ENCODE data around the gene PAM16.

Gene PAM16

GRCh38 chr16:4298761-4299522 lies 52.2 kb downstream of the PAM16 start:
- DNase-seq (ENCODE audit: low read depth in 2 of 2): no peak

- DNase-seq (ENCODE audit: low read depth in 2 of 2): no peak
These were observed 53.6 kb downstream of the PAM16 start for GRCh38 chr16:4297480-4297879.

GRCh38 chr16:4295581-4295980 lies 55.5 kb downstream of the PAM16 start:
- DNase-seq (ENCODE audit: low read depth in 2 of 2): no peak

GRCh38 chr16:4293822-4294457 lies 57.2 kb downstream of the PAM16 start:
- no peak for DNase-seq (ENCODE audit: low read depth in 2 of 2)

GRCh38 chr16:4293181-4293716 lies 57.9 kb downstream of the PAM16 start:
- DNase-seq (ENCODE audit: low read depth in 2 of 2): no peak

- no peak for DNase-seq (ENCODE audit: low read depth in 2 of 2)
These were observed 59.4 kb downstream of the PAM16 start for GRCh38 chr16:4291699-4292098.

Measured in stimulated activated CD4-positive, alpha-beta T cell treated with anti-CD3 and anti-CD28 coated beads, Interleukin-1b, Interleukin-23, amount 100 ng/mL, for 4 hours (primary cell).